ENCODE measurements around the gene MMD.
"Not testable (repeated sequence)": the region's sequence is repeated elsewhere in the genome, so short reads cannot be mapped to it uniquely, and the experiment has no call there.

The MMD gene

DNA sequence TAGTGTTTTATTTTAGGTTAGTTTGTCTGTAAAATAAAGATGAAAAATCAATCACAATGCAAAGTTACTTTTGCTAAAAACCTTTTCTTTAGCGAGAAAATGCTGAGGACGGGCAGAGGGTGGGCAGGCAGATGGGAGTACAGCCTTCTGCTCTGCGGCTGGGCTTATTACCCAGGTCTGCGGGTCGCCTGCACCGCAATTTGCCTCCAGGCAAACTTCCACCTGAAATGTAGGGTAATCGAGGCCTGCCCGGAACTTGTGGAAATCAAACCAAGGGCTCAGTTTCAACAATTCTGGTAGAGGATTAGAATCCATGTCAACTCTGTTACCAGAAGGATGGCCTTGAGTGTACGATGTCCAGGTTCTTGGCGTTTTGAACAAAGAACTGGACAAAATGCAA, 22.3 kb upstream of the MMD start:
- DNase-seq = no peak

DNA sequence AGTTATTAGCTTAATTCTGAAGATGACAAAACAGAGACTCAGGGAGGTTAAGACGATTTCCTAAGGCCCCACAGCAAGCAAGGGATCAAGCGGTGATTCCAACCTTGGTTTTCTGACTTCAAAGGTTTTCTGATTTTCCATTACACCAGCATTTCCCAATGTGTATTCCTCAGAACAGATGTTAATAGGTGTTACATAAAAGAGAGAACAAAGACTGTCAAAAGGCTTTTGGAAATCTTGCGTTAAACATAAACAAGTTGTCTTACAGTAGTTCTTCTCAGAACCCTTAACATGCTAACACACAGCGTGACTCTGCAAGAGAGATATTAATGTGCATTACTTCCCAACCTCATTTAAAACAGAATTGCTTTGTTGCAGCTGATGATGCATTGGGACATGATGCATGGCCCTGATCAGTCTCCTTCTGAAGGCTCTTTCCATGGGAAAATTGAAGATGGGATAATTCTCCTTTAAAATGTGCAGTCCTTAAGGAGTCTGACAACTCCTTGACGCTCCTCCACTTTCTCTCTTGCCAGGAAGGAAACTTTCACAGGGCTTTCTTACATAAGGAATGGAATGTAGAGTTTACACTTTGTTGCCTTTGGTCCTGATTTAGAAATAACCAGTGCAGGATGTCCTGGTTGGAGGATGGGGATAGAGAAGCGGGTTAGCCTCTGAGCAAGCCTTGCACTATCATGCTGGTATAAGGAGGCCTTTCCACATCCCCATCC, 21.5 kb upstream of the MMD start:
- DNase-seq = no peak

DNA sequence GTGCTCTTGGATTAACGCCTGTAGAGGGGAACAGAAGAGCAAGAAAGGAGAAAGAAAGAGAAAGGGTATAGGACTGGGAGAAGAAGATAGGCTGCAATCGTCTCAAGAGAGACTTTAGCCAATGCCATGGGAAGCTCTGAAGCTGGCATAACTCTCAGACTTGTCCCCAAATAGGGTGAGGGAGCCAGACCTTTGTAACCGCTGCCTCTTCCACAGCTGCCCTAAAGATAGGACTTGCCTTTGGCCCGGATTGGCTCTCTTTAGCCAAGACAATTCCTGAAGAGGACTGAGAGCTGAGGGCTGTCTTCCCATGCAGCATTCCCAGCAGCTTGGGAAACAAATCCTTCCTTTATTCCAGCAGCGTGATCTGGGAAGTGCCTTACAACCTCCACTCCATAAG, 20.8 kb upstream of the MMD start:
- no peak for DNase-seq

DNA sequence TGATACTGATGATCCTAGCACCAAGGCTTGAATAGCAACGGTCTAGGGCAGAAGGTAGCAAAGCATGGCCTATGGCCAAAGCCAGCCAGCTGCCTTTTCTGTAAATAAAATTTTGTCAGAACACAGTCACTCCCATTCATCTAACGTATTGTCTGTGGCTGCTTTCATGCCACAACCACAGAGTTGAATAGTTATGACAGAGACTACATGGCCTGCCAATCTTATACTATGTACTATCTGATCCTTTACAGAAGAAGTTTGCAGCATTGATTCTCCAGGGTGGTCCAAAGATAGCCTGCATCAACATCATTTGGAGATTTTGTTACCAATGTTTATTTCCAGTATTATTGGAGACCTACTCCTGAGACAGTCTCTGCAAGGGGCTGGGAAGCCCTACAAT, 19.9 kb upstream of the MMD start:
- no peak for DNase-seq

GRCh38 chr17:55440391-55440790, 18.8 kb upstream of the MMD start:
- DNase-seq = no peak

- no peak for DNase-seq
These were observed 15.5 kb upstream of the MMD start for GRCh38 chr17:55437159-55437605.

- DNase-seq = no peak
These were observed 14.9 kb upstream of the MMD start for GRCh38 chr17:55436224-55437158.

DNA sequence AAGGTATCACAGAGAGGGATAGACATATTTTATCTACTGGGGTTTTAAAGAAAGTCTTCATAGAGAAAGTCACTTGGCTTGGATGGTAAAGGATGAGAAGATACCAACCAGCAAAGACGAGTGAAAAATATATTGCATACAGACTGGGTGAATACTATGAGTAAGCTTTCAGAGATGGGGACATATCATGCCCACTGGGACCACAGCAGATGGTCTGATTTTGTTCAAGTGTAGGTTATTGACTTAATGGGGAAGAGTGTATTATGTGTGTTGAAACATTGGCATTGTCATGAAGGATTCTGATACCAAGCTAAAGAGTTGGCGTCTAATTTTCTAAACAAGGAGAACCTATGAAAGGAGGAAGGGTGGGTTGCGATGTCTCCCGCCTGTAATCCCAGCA, 13.8 kb upstream of the MMD start:
- DNase-seq = no peak

DNA sequence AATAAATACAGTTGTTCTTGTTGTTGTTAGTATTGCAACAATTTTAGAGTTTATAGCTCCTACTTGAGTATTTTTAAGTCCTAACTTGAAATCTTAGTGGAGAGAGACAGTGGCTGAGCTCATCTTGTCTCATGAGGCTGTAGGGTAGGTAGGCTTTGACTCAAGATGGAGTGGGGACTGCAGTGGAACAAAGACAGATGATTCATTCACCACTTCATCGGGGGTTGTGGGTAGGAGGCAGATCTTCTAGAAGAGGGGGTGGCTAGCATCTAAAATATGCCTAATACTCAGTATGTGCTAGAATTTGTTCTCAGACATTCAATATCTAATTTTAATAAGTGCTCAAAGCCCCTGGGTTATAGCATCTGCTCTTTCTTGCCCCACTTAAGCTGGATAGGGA, 13.1 kb upstream of the MMD start:
- DNase-seq = no peak

DNA sequence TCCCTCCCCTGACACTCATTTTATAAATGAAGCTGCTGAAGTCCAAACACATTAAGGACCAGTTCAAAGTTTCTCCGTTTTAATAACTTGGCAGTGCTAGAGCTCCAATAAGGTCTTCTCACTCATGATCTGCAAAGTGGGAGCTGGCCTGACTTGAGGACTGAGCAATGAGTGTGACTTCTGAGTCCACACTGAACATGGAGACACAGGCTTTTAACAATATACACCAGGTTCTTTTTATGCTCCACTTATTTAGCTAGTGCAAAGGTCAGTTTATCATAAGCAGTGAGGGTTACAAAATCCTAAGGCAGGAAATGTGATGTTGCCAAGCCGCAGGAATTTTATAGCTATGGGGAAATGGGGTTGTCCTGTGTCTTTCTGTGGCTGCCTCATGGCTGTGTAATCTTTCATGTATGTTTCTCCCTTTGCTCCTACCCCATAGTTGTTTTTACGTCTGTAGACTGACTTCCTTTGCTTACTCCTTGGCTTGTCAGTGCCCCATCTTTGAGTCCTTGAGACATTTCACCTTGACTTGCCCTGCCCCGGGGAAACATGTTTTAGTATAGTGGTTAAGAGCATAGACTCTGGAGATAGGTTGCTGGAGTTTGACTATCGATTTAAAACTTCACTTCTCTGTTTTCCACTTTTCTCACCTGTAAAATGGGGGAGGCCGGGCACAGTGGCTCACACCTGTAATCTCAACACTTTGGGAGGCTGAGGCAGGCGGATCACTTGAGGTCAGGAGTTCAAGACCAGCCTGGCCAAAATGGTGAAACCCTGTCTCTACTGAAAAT, 12.2 kb upstream of the MMD start:
- DNase-seq = no peak

- DNase-seq = no peak
These were observed 11.5 kb upstream of the MMD start for GRCh38 chr17:55433029-55433628.

DNA sequence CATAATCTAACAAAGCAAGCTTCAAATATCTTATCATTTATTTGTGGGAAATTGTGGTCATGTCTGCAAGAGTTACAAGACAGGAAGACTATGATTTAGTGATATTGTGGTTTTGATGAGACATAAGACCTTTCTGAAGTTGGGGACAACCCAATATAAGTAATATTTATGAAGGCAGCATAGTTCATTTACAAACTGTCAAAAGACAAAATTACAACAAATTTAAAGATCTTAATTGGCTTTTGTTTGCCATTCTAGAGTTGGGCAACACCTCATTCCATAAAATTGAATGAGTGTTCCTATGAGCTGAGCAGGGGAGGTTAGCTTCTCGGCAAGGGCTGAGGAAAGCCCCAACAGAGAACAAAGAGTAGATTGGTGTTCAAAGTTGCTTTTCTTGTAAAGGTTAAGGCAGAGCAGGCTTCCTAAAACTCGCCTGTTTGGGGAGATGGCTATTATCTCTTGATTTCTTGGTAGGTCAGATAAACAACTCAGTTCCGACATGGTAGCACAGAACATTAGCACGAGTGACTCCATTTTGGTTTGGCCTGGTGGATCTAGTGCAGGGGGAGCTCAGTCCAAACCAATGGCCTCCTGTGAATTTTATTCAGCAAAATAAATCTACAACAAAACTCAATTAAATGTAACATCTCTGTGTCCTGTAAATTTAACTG, 10.9 kb upstream of the MMD start:
- DNase-seq = no peak

DNA sequence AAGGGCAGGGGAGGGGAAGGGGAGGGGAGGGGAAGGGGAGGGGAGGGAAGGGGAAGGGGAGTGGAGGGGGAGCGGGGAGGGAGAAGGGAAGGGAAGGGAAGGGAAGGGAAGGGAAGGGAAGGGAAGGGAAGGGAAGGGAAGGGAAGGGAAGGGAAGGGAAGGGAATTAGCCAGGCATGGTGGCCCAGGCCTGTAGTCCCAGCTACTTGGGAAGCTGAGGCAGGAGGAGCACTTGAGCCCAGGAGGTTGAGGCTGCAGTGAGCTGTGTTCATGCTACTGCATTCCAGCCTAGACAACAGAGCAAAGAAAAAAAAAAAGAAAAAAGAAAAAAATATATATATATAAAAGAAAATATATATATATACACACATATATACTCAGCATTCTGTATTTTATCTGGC, 10.3 kb upstream of the MMD start:
- DNase-seq = not testable (repeated sequence)

DNA sequence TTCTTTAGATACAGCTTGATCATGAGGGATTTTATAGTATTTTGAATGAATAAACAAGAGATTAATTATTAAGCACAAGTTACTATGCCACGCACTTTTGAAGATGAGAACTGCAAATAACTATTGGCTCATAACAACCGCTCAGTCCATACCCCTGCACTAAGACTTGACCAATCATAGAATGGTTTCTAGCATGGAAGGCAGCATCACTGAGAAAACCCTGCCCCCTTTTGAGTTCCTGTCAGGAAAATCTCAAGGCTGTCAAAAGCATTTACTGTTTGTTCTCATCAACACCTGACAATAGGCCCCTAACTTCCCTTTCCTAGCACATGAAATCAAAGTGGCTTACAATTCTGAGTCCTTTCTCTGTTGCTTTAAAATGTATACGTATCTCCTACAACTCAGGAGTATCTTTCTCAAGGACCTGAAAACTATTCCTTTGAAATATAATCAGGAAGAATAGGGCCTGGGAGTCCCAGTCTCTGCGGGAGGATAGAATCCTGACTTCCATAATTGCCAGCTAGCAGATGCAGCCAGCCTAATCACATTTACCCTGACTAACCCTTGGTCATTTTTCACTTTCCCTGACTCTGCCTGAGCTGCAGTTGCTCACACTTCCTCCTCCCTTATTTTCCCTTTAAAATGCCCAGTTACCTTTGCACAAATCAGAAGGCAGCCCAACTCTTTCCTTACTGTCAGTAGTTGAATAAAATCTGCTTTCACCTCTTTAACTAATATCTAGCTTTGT, 9.1 kb upstream of the MMD start:
- no peak for DNase-seq

- no peak for DNase-seq
These were observed 5.9 kb upstream of the MMD start for GRCh38 chr17:55427587-55427882.

DNA sequence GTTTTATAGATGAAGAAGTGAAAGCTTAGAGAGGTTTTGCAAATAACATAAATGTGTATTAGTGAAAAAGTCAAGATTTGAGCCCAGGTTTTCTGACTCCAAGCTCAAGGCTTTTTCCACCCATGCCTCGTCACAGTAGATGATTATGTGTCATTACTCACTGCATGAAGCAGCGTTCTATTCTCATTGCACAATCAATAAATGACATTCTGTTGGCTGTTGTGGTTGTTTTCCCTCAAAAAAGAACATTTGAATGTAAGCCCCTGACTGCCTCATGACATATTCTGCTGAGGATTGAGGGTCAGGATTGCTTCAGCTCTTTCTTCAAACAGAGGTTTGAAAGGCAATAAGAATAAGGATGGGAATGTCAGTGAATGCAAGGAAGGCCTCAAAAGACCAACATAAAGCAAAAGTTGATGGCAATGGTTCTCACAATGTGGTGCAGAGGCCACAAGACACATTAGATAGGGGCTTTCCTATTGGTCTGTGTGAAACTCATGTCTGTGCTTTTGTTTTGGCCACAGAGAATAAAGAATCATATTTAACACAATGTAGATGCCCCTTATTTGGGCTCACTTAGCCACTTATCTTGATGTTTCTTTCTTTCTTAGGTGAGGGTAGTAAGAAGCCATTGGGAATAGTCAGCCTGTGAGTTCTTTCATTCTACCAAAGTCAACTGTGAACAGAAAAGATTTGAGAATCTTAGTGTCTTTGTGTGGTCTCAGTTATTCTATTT, 5.4 kb upstream of the MMD start:
- no peak for DNase-seq

- no peak for DNase-seq
These were observed 3.4 kb upstream of the MMD start for GRCh38 chr17:55424893-55425540.

DNA sequence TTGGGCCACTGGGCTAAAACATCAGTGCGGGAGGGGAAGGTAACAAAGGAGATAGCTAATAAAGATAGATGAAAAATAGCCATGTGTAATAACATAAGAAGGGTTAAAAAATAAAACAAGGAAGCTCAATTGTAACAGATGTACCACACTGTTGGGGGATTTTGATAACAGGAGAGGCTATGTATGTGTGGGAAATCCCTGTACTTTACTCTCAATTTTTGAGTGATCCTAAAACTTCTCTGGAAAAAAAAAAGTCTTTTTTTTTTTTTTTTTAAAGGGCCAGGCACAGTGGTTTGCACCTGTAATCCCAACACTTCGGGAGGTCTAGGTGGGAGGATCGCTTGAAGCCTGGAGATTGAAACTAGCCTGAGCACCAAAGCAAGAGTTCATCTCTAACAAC, 1.9 kb upstream of the MMD start:
- DNase-seq = no peak

GRCh38 chr17:55422828-55423164, 1.2 kb upstream of the MMD start:
- not testable (repeated sequence) for DNase-seq

DNA sequence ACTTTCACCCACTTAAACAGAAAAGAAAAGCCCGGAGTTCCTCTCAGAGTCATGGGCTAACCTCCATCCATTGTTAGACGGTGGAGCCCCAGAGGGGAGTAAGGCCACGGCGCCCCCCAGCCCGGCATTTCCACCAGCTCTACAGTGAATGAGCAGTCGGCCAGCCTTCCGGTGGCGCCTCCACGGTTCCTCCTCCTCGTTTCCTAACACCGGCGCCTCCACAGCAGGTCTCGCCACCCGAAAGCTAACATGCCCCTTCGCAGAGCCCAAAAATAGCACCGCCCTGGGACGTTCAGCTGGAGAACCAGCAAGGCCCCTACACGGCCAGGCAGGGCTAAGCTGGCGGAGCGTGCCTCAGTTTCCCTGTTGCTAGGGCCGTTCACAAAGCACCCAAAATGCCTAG, 858 bp downstream of the MMD start:
- DNase-seq = peak; percentile 44
